ENCODE data around the gene ALOX5AP. TPM values are rescaled to one million over a fixed set of nuclear protein-coding genes. Genes with fewer than 3 reads are reported as not detected.

Gene ALOX5AP
- total and polyA plus RNA-seq, 2 experiments from 2014 or later, result 0.66 TPM; not detected in 1

DNA sequence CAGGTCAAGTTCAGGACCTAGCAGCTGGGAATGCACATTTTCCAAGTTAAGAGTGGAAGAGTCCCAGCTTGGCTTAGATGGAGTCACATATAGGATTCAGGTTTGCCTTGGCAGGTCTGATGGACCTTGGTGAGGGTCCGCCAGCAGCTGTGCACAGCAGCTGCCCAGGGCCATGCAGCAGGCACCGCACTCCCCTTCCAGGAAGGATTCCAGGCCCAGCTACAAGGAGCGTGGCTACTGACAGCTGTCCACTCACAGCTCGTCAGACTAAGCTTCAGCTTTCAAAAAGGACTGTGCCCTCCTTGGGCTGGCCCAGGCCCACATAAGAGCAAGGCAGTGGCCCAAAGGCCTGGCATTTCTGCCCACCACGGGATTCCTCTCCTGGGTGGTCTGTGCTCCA lies 68.4 kb downstream of the ALOX5AP start:
- H3K9me3 ChIP-seq (ENCODE audit: low read depth), result no peaks in the 10 kb centered on the region
- no peaks in the 10 kb centered on the region for H3K36me3 ChIP-seq
- no peak for DNase-seq (ENCODE audit: low read depth in 1 of 2, low spot score in 1 of 2)
- H3K27me3 ChIP-seq, result no peaks in the 10 kb centered on the region
- H3K4me3 ChIP-seq, result no peak overlapping the region
- peaks cover 14% of the 10 kb centered on the region for H3K4me1 ChIP-seq (ENCODE audit: low read depth)
- TF ChIP-seq, protein P1, sequence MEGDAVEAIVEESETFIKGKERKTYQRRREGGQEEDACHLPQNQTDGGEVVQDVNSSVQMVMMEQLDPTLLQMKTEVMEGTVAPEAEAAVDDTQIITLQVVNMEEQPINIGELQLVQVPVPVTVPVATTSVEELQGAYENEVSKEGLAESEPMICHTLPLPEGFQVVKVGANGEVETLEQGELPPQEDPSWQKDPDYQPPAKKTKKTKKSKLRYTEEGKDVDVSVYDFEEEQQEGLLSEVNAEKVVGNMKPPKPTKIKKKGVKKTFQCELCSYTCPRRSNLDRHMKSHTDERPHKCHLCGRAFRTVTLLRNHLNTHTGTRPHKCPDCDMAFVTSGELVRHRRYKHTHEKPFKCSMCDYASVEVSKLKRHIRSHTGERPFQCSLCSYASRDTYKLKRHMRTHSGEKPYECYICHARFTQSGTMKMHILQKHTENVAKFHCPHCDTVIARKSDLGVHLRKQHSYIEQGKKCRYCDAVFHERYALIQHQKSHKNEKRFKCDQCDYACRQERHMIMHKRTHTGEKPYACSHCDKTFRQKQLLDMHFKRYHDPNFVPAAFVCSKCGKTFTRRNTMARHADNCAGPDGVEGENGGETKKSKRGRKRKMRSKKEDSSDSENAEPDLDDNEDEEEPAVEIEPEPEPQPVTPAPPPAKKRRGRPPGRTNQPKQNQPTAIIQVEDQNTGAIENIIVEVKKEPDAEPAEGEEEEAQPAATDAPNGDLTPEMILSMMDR (IDR thresholded peaks at IDR 0.05; ENCODE audit: low read depth, low read length), result no peak
- no peak overlapping the region for H3K27ac ChIP-seq

GRCh38 chr13:30804474-30804873 lies 69.1 kb downstream of the ALOX5AP start:
- TF ChIP-seq, protein P1 (IDR thresholded peaks at IDR 0.05; ENCODE audit: low read depth, low read length), result peak; percentile 11
- no peaks in the 10 kb centered on the region for H3K9me3 ChIP-seq (ENCODE audit: low read depth)
- no peak for DNase-seq (ENCODE audit: low read depth in 1 of 2, low spot score in 1 of 2)
- H3K27me3 ChIP-seq, result no peaks in the 10 kb centered on the region
- H3K36me3 ChIP-seq, result no peaks in the 10 kb centered on the region
- peaks cover 14% of the 10 kb centered on the region for H3K4me1 ChIP-seq (ENCODE audit: low read depth)
- no peak overlapping the region for H3K4me3 ChIP-seq
- H3K27ac ChIP-seq, result no peak overlapping the region

GRCh38 chr13:30805132-30805537 lies 69.8 kb downstream of the ALOX5AP start:
- no peak overlapping the region for H3K4me3 ChIP-seq
- H3K36me3 ChIP-seq, result no peaks in the 10 kb centered on the region
- peaks cover 14% of the 10 kb centered on the region for H3K4me1 ChIP-seq (ENCODE audit: low read depth)
- TF ChIP-seq, protein P1 (IDR thresholded peaks at IDR 0.05; ENCODE audit: low read depth, low read length), result no peak
- DNase-seq (ENCODE audit: low read depth in 1 of 2, low spot score in 1 of 2), result no peak
- H3K27ac ChIP-seq, result no peak overlapping the region
- H3K27me3 ChIP-seq, result no peaks in the 10 kb centered on the region
- H3K9me3 ChIP-seq (ENCODE audit: low read depth), result no peaks in the 10 kb centered on the region

- Histone ChIP-seq H3K27ac (no peak overlapping the region), H3K4me3 (no peak overlapping the region), H3K36me3 (no peaks in the 10 kb centered on the region), H3K27me3 (no peaks in the 10 kb centered on the region), H3K9me3 (ENCODE audit: low read depth) (no peaks in the 10 kb centered on the region), H3K4me1 (ENCODE audit: low read depth) (peaks cover 14% of the 10 kb centered on the region)
- TF ChIP-seq, protein P1 (IDR thresholded peaks at IDR 0.05; ENCODE audit: low read depth, low read length), result no peak
- DNase-seq (ENCODE audit: low read depth in 1 of 2, low spot score in 1 of 2), result peak; percentile 35 to 84
Measured at GRCh38 chr13:30805603-30806011, 70.3 kb downstream of the ALOX5AP start.

DNA sequence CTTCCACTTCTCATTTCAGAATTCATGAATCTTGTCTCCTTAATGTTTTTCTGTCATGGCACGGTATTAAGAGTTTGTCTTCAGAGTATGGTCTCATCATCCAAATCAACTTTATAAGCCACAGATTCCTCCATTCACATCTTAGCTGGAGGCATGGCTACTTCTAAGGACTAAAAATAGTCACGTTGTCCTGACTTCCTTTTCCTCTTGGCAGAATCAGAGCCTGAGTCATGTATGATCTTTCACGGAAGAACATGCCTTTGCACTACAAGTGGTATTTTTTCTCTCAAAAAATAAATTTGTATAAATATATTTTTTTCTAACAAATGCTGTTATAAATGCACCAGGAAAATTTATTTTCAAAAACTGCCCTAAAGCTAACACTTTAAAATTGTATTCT lies 71.4 kb downstream of the ALOX5AP start:
- TF ChIP-seq, protein P1 (IDR thresholded peaks at IDR 0.05; ENCODE audit: low read depth, low read length), result no peak
- DNase-seq (ENCODE audit: low read depth in 1 of 2, low spot score in 1 of 2), result peak; percentile 28 to 72

GRCh38 chr13:30807392-30807791 lies 72.0 kb downstream of the ALOX5AP start:
- TF ChIP-seq, protein P1 (IDR thresholded peaks at IDR 0.05; ENCODE audit: low read depth, low read length), result no peak
- DNase-seq (ENCODE audit: low read depth in 1 of 2, low spot score in 1 of 2), result no peak
- H3K4me3 ChIP-seq, result no peak overlapping the region
- H3K4me1 ChIP-seq (ENCODE audit: low read depth), result peaks cover 14% of the 10 kb centered on the region
- H3K36me3 ChIP-seq, result no peaks in the 10 kb centered on the region
- H3K27ac ChIP-seq, result no peak overlapping the region
- H3K27me3 ChIP-seq, result no peaks in the 10 kb centered on the region
- no peaks in the 10 kb centered on the region for H3K9me3 ChIP-seq (ENCODE audit: low read depth)

More for the DNA sequence above, 71.4 kb downstream of the ALOX5AP start:
- Histone ChIP-seq H3K36me3 (no peaks in the 10 kb centered on the region), H3K4me3 (no peak overlapping the region), H3K4me1 (ENCODE audit: low read depth) (peaks cover 14% of the 10 kb centered on the region), H3K27me3 (no peaks in the 10 kb centered on the region), H3K9me3 (ENCODE audit: low read depth) (no peaks in the 10 kb centered on the region), H3K27ac (no peak overlapping the region)

All from cardiac muscle cell (in vitro differentiated cells and primary cell).